Endothelial cell of umbilical vein (primary cell): ENCODE data around the gene CLASRP.

Experiments used
- EZH2 ChIP-seq: IDR thresholded peaks from 2 replicates; pipeline ENCODE4 v1.6.1; 2012; ENCODE audit warnings: borderline replicate concordance, low read depth, mild to moderate bottlenecking, moderate library complexity, low read length, inconsistent platforms; ENCODE audit not compliant: severe bottlenecking
- FOS ChIP-seq: IDR thresholded peaks from 2 replicates; pipeline ENCODE4 v1.6.1; 2011; ENCODE audit warnings: mild to moderate bottlenecking, low read length, moderate library complexity, borderline replicate concordance; ENCODE audit not compliant: insufficient read depth
- GATA2 ChIP-seq: IDR thresholded peaks from 2 replicates; pipeline ENCODE4 v1.7.0; 2011; ENCODE audit warnings: low read depth, mild to moderate bottlenecking, moderate library complexity, mixed read lengths, low read length; ENCODE audit not compliant: insufficient read length, insufficient read depth
- MAX ChIP-seq: IDR thresholded peaks from 2 replicates; pipeline ENCODE4 v1.6.1; 2011; ENCODE audit not compliant: insufficient read depth, insufficient read length
- POLR2A ChIP-seq: IDR thresholded peaks from 2 replicates; pipeline ENCODE4 v1.6.1; 2012; ENCODE audit warnings: low read depth, mild to moderate bottlenecking, control low read depth, low read length
- POLR2AphosphoS5 ChIP-seq: IDR thresholded peaks from 2 replicates; pipeline ENCODE4 v1.6.1; 2012; ENCODE audit warnings: low read depth, mild to moderate bottlenecking, control low read depth, low read length, moderate library complexity; ENCODE audit not compliant: insufficient read depth
- TF ChIP-seq, protein P1 (sequence below), 2 donors: IDR thresholded peaks; 1 replicate in 1 of 2; 2 replicates in 1 of 2; pipeline ENCODE4 v1.5.1; 2011; ENCODE audit warnings: low read length in 2 of 2, mild to moderate bottlenecking in 2 of 2, moderate library complexity in 2 of 2, control low read depth in 1 of 2, inconsistent platforms in 1 of 2, low read depth in 1 of 2; ENCODE audit not compliant: insufficient read depth in 1 of 2; ENCODE audit errors: extremely low read depth in 1 of 2

DNA sequence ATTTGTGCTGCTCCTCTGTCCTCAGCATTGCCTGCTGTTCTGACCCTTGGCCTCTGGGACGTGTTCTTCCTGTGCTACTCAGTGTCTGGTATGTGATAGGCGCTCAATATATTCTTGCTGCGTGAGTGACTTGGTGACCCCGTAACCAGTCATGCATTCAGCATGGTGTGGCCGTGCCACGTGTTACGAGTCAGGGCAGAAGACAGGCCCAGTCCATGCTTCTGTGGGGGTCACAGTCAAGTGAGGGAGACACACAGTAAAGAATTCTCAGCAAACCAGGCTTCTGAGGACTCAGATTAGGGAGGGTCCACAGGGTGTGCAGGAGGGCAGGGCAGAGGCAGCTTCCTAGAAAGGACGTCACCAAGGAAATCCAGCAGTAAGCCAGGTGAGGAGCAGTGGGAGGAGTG, 62.0 kb downstream of the CLASRP start:
- TF ChIP-seq, protein P1, sequence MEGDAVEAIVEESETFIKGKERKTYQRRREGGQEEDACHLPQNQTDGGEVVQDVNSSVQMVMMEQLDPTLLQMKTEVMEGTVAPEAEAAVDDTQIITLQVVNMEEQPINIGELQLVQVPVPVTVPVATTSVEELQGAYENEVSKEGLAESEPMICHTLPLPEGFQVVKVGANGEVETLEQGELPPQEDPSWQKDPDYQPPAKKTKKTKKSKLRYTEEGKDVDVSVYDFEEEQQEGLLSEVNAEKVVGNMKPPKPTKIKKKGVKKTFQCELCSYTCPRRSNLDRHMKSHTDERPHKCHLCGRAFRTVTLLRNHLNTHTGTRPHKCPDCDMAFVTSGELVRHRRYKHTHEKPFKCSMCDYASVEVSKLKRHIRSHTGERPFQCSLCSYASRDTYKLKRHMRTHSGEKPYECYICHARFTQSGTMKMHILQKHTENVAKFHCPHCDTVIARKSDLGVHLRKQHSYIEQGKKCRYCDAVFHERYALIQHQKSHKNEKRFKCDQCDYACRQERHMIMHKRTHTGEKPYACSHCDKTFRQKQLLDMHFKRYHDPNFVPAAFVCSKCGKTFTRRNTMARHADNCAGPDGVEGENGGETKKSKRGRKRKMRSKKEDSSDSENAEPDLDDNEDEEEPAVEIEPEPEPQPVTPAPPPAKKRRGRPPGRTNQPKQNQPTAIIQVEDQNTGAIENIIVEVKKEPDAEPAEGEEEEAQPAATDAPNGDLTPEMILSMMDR (IDR thresholded peaks at IDR 0.05; ENCODE audit: extremely low read depth in 1 of 2, insufficient read depth in 1 of 2, low read depth in 1 of 2, low read length in 2 of 2), result no peak
- TF ChIP-seq MAX (no peak), EZH2 (no peak), POLR2AphosphoS5 (no peak), GATA2 (no peak), POLR2A (no peak), FOS (no peak)
